GM23338 (cell line): ENCODE data around the gene LIX1L.

Experiments
- CREB1 ChIP-seq: fragments of 250-450 bp; sonication (Bioruptor Pico); IDR thresholded peaks from 2 replicates; pipeline ENCODE4 v1.5.0; 2020; ENCODE audit warnings: low read depth, mild to moderate bottlenecking, moderate library complexity
- EZH2phosphoT487 ChIP-seq: fragments of 200-600 bp; sonication (generic); IDR thresholded peaks from one replicate; pipeline ENCODE4 v1.8.1; 2018; ENCODE audit warnings: antibody characterized with exemption; ENCODE audit not compliant: unreplicated experiment
- POLR2AphosphoS5 ChIP-seq: IDR thresholded peaks from 2 replicates; pipeline ENCODE4 v1.6.1; 2016; ENCODE audit warnings: antibody characterized with exemption, low read depth
- TF ChIP-seq, protein P1 (sequence below), 2 experiments: fragments of 200-600 bp in 1 of 2; sonication (generic) in 1 of 2; conservative IDR thresholded peaks; 2 replicates each; pipeline versions ENCODE4 v1.5.1 to v1.6.1; 2016 to 2017; ENCODE audit warnings: antibody characterized with exemption in 2 of 2, low read depth in 2 of 2, mild to moderate bottlenecking in 2 of 2, moderate library complexity in 1 of 2

DNA sequence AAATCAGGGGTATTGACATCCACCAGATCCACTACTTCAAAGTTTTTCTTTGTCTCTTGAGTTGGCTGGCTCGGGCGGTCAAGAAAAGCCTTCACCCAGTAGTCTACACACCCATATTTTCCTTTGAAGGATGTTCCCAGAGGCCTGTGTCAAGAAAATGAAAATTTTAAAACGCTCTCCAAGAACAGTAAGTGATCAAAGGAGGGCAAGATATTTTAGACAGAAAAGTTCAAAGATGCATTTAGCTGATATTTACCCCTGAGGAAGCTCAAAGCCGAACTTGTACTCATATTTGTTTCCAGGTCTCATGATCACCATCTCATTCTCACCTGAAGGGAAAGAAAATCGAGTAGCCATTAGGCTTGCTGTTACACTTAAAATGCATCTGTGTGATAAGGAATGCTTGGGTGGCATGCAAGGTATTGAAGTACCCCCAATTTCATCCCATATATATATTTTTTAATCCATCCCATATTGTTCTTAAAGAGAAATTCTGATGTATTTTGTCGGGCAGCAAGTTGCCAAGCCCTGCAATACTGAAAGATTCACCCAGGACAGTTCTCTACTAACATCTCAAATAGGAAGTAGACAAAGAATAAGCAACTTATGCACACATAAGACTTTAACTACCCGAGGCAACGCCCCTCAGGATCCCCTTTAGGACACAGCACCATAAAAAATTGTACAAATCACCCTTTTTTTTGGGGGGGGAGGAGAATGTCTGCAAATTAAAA lies 37.5 kb upstream of the LIX1L start:
- TF ChIP-seq, protein P1, sequence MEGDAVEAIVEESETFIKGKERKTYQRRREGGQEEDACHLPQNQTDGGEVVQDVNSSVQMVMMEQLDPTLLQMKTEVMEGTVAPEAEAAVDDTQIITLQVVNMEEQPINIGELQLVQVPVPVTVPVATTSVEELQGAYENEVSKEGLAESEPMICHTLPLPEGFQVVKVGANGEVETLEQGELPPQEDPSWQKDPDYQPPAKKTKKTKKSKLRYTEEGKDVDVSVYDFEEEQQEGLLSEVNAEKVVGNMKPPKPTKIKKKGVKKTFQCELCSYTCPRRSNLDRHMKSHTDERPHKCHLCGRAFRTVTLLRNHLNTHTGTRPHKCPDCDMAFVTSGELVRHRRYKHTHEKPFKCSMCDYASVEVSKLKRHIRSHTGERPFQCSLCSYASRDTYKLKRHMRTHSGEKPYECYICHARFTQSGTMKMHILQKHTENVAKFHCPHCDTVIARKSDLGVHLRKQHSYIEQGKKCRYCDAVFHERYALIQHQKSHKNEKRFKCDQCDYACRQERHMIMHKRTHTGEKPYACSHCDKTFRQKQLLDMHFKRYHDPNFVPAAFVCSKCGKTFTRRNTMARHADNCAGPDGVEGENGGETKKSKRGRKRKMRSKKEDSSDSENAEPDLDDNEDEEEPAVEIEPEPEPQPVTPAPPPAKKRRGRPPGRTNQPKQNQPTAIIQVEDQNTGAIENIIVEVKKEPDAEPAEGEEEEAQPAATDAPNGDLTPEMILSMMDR (conservative IDR thresholded peaks at IDR 0.05; ENCODE audit: low read depth in 2 of 2) = no peak
- TF ChIP-seq POLR2AphosphoS5 = no peak
- no peak for TF ChIP-seq EZH2phosphoT487
- no peak for TF ChIP-seq CREB1 (CRISPR knock-in tag)
